Body of pancreas (tissue), 4 donors: Measurements from ENCODE around the gene SYNGR3. TPM values are rescaled to one million over a fixed set of nuclear protein-coding genes. Genes with fewer than 3 reads are reported as not detected.

Source experiments
- ATAC-seq: fragments of 150-250 bp; one replicate; pipeline ENCODE4 v1.9.1; 2016
- DNase-seq, 4 donors: peaks; one replicate each; pipeline ENCODE4 v3.0.0-alpha.2; 2019
- H3K27ac ChIP-seq, 4 donors: fragments of 200-600 bp; sonication (generic); 1 replicate in 3 of 4; 2 replicates in 1 of 4; pipeline versions ENCODE4 v1.5.1 to v1.6.1; 2016 to 2019; ENCODE audit warnings: mild to moderate bottlenecking in 1 of 4, mixed read lengths in 1 of 4, moderate library complexity in 1 of 4
- H3K27me3 ChIP-seq, 2 donors: fragments of 200-600 bp; sonication (generic); one replicate each; pipeline ENCODE4 v1.6.0; 2016; ENCODE audit warnings: mild to moderate bottlenecking in 1 of 2
- H3K36me3 ChIP-seq, 2 donors: fragments of 200-600 bp; sonication (generic); replicated peaks in 1 of 2; 2 replicates each; pipeline ENCODE4 v1.5.1; 2016; ENCODE audit warnings: low read depth in 2 of 2; ENCODE audit not compliant: insufficient read depth in 1 of 2
- H3K4me1 ChIP-seq: fragments of 200-600 bp; sonication (generic); one replicate; pipeline ENCODE4 v1.6.0; 2016
- H3K4me3 ChIP-seq, 2 donors: fragments of 200-600 bp; sonication (generic); 1 replicate in 1 of 2; 2 replicates in 1 of 2; pipeline ENCODE4 v1.5.1; 2016 to 2019
- H3K9me3 ChIP-seq, 3 donors: fragments of 200-600 bp; sonication (generic); 1 replicate in 2 of 3; 2 replicates in 1 of 3; pipeline ENCODE4 v1.5.1; 2016
- CTCF ChIP-seq, 7 experiments: fragments of 450-650 bp in 4 of 7; fragments of 200-600 bp in 3 of 7; sonication (generic) in 3 of 7; IDR thresholded peaks; one replicate each; pipeline ENCODE4 v1.5.1; 2016 to 2019; ENCODE audit warnings: antibody characterized with exemption in 7 of 7
- POLR2A ChIP-seq, 3 donors: fragments of 450-650 bp; IDR thresholded peaks; one replicate each; pipeline ENCODE4 v1.6.1; 2016; ENCODE audit warnings: antibody characterized with exemption in 3 of 3, mild to moderate bottlenecking in 2 of 3
- whole genome bisulfite sequencing, 2 donors: methylation state at CpG; one replicate each; pipeline ENCODE4 v1.1.5; 2017; 5-methylcytosine and 5-hydroxymethylcytosine counted together
- intact Hi-C: fragments of 100-400 bp; cut with DNase I; formaldehyde crosslinking; loops from one replicate; pipeline ENCODE4 v1.15.1; 2023
- total RNA-seq, 2 donors: library from RNA; depleted of rRNA; stranded (reverse); fragments of >200 nt; gene quantifications; one replicate each; pipeline ENCODE4 v1.1.0, GENCODE V29; 2016

The SYNGR3 gene
- total RNA-seq, 2 donors from 2014 or later, result 0.33 to 1.6 TPM

DNA sequence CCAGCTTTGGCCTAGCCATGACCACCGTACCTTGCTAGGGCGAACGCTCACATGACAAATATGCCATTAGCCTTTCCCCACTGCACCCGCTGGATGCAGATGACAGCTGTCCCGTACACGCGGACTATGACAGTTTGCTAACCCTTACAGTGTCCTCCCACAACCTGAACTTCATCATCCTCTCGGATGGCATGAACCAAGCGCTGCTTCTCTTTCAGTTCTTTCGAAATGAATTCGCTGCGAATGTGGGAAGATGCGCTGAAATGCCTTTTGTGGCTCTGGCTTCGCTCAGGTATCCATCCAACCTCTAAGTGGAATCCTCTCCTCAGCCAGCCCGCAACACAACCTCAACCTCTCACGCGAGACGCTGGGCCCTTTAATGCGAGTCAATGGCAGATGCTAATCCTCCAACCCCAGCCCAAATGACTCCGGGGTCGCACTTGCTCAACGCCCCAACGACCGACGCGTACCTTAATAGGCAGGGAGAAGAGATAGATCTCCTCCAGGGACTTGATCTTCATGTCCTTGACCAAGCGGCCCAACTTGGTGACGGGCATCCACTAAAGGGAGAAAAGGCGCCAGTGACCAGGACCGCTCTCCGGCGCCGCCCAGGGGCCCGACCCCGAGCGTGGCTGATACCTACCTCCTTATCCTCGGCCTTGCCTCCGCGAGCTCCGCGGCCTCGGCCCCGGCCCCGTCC lies 25.8 kb upstream of the SYNGR3 start:
- DNase-seq, result peak in 2 of 4 donors; percentile 50 to 59
- intact Hi-C loops, result no loop called here
- peak; percentile 23 for ATAC-seq
- WGBS, 2 donors, result 5 to 22% methylated on average over 26 to 42 of the region's 44 CpGs
- peaks cover 4 to 8% of the 10 kb centered on the region in 2 donors for H3K36me3 ChIP-seq
- no peaks in the 10 kb centered on the region for H3K27me3 ChIP-seq
- TF ChIP-seq POLR2A (IDR thresholded peaks at IDR 0.05), result no peak
- TF ChIP-seq CTCF (IDR thresholded peaks at IDR 0.05), result peak in 3 of 7 experiments; percentile 15 to 30 (median 15)
- H3K4me1 ChIP-seq, result peaks cover 46% of the 10 kb centered on the region
- H3K4me3 ChIP-seq, result peak overlapping the region; percentile 20 to 68
- H3K27ac ChIP-seq, result peak overlapping the region; percentile 90 to 97 (median 95)
- H3K9me3 ChIP-seq, result no peaks in the 10 kb centered on the region

DNA sequence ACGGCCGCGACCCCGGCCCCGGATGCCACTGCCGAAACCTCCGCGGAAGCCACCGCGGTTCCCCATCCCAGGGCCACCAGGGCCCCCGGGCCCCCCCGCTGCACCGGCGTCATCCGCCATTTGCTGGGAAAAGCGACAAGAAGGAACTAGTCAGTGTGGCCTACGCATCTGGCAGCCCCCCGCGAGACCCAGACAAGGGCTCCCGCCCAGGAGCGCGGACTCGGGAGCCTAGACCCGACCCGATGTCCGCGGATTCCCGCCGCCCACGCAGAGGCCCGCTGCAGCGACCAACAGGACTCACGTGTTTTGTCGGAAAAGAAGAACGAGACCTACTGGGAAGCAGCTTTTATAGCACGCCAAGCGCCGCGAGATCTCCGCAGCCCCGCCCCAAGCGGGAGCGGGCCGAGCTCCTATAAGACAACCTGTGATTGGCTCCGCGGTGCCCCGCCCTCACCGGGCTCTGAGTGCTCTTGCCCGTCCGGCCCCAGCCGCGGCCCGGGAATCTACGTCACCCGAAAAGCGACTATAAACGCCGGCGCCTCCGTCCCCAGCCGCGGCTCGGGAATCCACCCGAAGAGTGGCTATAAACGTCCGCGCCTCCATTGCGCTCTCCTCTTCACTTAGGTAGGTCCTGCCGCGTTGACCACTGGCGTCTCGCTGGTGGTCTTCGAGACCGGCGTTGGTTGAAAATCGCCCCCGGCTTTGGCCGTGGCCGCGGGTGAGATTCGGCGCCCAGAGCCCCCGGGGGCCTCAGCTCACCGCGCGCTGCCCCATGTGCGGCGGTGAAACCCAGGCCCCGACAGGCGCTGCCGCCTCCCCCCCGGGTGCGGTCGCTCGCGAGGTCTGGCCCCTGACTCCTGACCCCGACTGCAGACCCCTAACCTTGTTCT lies 25.0 kb upstream of the SYNGR3 start, which contains the start of gene RPS2:
TSS of gene RPS2 (minus strand) at position 321 of the 890 bp plus-strand sequence. CDS start at position 120, 201 bp downstream.
- intact Hi-C loops, result no loop called here
- ATAC-seq (peak; percentile 97), DNase-seq (peak; percentile 98 to 100 (median 100))
- Histone ChIP-seq H3K27ac (peak within 1 kb of the TSS; percentile 90 to 97 (median 95)), H3K9me3 (no peaks in the 10 kb centered on the region), H3K4me3 (peak within 1 kb of the TSS; percentile 68 to 78), H3K4me1 (peaks cover 43% of the 10 kb centered on the region), H3K36me3 (peaks cover 4 to 8% of the 10 kb centered on the region in 2 donors), H3K27me3 (no peaks in the 10 kb centered on the region)
- 0 to 1% methylated on average over 7 to 93 of the region's 97 CpGs for WGBS, 2 donors
- TF ChIP-seq POLR2A (IDR thresholded peaks at IDR 0.05) (peak; percentile 93 to 99 (median 99)), CTCF (IDR thresholded peaks at IDR 0.05) (no peak)

DNA sequence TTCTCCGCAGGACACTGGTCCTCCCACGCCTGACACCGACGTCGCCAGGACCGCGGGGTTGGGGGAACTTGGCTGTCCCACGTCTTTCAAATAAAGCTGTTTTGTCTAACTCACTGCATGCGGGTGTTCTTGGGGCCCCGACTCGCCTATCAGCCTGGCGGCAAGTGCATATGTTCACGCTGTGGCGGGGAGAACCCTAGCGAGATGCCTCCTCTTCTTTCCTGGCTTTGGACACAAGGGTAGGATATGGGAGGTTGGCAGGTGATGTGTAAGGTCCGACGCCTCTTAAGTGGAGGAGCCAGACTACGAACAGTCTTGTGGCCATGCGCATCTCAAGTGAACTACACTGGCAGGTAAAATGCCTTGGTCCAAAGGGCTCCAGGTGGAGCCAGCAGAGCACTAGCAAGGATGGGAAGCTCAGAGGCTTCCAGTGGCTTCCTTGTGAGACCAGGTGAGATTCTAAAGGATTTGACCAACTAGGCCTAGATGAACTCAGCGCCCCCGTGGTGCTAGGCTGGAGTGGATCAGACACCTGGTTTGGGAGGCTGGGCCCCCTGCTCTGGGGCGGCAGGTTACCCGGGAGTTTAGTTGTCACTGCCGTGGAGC lies 24.3 kb upstream of the SYNGR3 start:
- H3K9me3 ChIP-seq, result no peaks in the 10 kb centered on the region
- H3K4me3 ChIP-seq, result peak overlapping the region; percentile 68 to 78
- H3K4me1 ChIP-seq, result peaks cover 38% of the 10 kb centered on the region
- intact Hi-C loops, result no loop called here
- H3K27me3 ChIP-seq, result no peaks in the 10 kb centered on the region
- peak overlapping the region; percentile 90 to 97 (median 95) for H3K27ac ChIP-seq
- DNase-seq (no peak), ATAC-seq (no peak)
- WGBS, 2 donors, result 4 to 16% methylated on average over 7 to 24 of the region's 24 CpGs
- TF ChIP-seq CTCF (IDR thresholded peaks at IDR 0.05) (no peak), POLR2A (IDR thresholded peaks at IDR 0.05) (no peak)
- H3K36me3 ChIP-seq, result peaks cover 4 to 8% of the 10 kb centered on the region in 2 donors

DNA sequence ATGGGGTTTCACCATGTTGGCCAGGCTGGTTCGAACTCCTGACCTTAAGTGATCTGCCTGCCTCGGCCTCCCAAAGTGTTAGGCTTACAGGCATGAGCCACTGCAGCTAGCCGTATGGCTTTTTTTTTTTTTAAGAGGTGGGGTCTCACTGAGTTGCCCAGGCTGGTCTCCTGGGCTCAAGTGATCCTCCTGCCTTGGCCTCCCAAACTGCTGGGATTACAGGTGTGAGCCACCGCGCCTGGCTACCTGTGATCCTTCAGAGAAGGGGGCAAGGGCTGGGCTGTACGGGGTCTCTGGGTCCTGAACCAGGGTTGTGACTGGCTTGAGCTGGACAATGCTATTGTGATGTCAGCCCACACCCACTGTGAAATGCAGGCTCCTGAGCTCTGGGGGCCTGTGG lies 23.3 kb upstream of the SYNGR3 start, which contains the start of gene RNF151:
TSS of gene RNF151 (plus strand) at position 397 of the 400 bp plus-strand sequence. CDS start 26 bp downstream, outside the sequence.
- H3K4me3 ChIP-seq, result peak within 1 kb of the TSS in 1 of 2 donors; percentile 68
- ATAC-seq, result no peak
- H3K4me1 ChIP-seq, result peaks cover 38% of the 10 kb centered on the region
- H3K27me3 ChIP-seq, result no peaks in the 10 kb centered on the region
- WGBS, 2 donors, result 95 to 96% methylated on average over 5 to 6 of the region's 6 CpGs
- intact Hi-C loops, result no loop called here
- no peaks in the 10 kb centered on the region for H3K9me3 ChIP-seq
- no peak for TF ChIP-seq CTCF (IDR thresholded peaks at IDR 0.05)
- TF ChIP-seq POLR2A (IDR thresholded peaks at IDR 0.05), result no peak
- no peak for DNase-seq
- peak within 1 kb of the TSS in 2 of 4 donors; percentile 96 to 97 for H3K27ac ChIP-seq
- peaks cover 4 to 8% of the 10 kb centered on the region in 2 donors for H3K36me3 ChIP-seq
